CD14-positive monocyte (primary cell): ENCODE results near the gene RNF149. TPM values are rescaled to one million over a fixed set of nuclear protein-coding genes. Genes with fewer than 3 reads are reported as not detected.

ENCODE experiments used
- DNase-seq, 3 donors: peaks; one replicate each; pipeline ENCODE4 v3.0.0-alpha.2; 2011 to 2022
- H2AFZ ChIP-seq: 2 replicates; pipeline ENCODE4 v1.6.0; 2012; ENCODE audit warnings: mild to moderate bottlenecking, low read depth, low read length, inconsistent platforms; ENCODE audit not compliant: insufficient read depth, poor library complexity, severe bottlenecking
- H3K27ac ChIP-seq, 2 donors: 1 replicate in 1 of 2; 2 replicates in 1 of 2; pipeline ENCODE4 v1.5.1; 2012 to 2013; ENCODE audit warnings: low read length in 2 of 2, control low read depth in 1 of 2, inconsistent platforms in 1 of 2, low read depth in 1 of 2, mild to moderate bottlenecking in 1 of 2
- H3K27me3 ChIP-seq, 2 donors: one replicate each; pipeline versions ENCODE4 v1.6.0 to v1.6.1; 2011 to 2013; ENCODE audit warnings: low read length in 2 of 2; ENCODE audit not compliant: control insufficient read depth in 2 of 2, insufficient read depth in 2 of 2
- H3K36me3 ChIP-seq, 2 donors: replicated peaks in 1 of 2; 1 replicate in 1 of 2; 2 replicates in 1 of 2; pipeline versions ENCODE4 v1.5.1 to v1.6.1; 2012 to 2013; ENCODE audit warnings: low read length in 2 of 2, control low read depth in 1 of 2, inconsistent platforms in 1 of 2, mild to moderate bottlenecking in 1 of 2; ENCODE audit not compliant: insufficient read depth in 2 of 2, control insufficient read depth in 1 of 2
- H3K4me1 ChIP-seq, 2 donors: 1 replicate in 1 of 2; 2 replicates in 1 of 2; pipeline versions ENCODE4 v1.5.1 to v1.6.1; 2012 to 2013; ENCODE audit warnings: low read length in 2 of 2, control low read depth in 1 of 2, inconsistent platforms in 1 of 2, mild to moderate bottlenecking in 1 of 2, moderate library complexity in 1 of 2; ENCODE audit not compliant: insufficient read depth in 2 of 2, control insufficient read depth in 1 of 2
- H3K4me2 ChIP-seq: replicated peaks from 2 replicates; pipeline ENCODE3; 2012; ENCODE audit warnings: low read length, moderate library complexity, mild to moderate bottlenecking; ENCODE audit not compliant: poor library complexity, severe bottlenecking; ENCODE audit errors: extremely low read depth
- H3K4me3 ChIP-seq, 3 experiments: fragments of 200-600 bp in 1 of 3; sonication (generic) in 1 of 3; replicated peaks in 1 of 3; 1 replicate in 2 of 3; 2 replicates in 1 of 3; pipeline ENCODE4 v1.5.1; 2011 to 2013; ENCODE audit warnings: low read length in 3 of 3, mild to moderate bottlenecking in 3 of 3, control low read depth in 2 of 3, low read depth in 2 of 3, inconsistent platforms in 1 of 3, moderate library complexity in 1 of 3
- H3K79me2 ChIP-seq: 2 replicates; pipeline ENCODE4 v1.6.0; 2012; ENCODE audit warnings: mild to moderate bottlenecking, control low read depth, inconsistent platforms, low read length, moderate library complexity; ENCODE audit not compliant: insufficient read depth
- H3K9ac ChIP-seq: 2 replicates; pipeline ENCODE4 v1.6.0; 2017; ENCODE audit warnings: low read length, mild to moderate bottlenecking; ENCODE audit not compliant: insufficient read depth, poor library complexity, severe bottlenecking
- H3K9me3 ChIP-seq, 2 donors: replicated peaks in 1 of 2; 1 replicate in 1 of 2; 2 replicates in 1 of 2; pipeline versions ENCODE4 v1.5.1 to v1.6.1; 2012 to 2013; ENCODE audit warnings: low read length in 2 of 2, control low read depth in 1 of 2; ENCODE audit not compliant: control insufficient read depth in 1 of 2, insufficient read depth in 1 of 2
- H4K20me1 ChIP-seq: 2 replicates; pipeline ENCODE4 v1.6.0; 2012; ENCODE audit warnings: mild to moderate bottlenecking, low read length, control low read depth, moderate library complexity; ENCODE audit not compliant: insufficient read depth
- H3K27ac Mint-ChIP-seq, 7 donors: one replicate each; pipeline ENCODE4 v1.8.0; 2020; ENCODE audit warnings: mild to moderate bottlenecking in 7 of 7, mixed read lengths in 7 of 7, moderate library complexity in 6 of 7, inconsistent platforms in 2 of 7
- H3K27me3 Mint-ChIP-seq, 3 donors: one replicate each; pipeline ENCODE4 v1.8.0; 2021 to 2022; ENCODE audit warnings: low read depth in 3 of 3, mild to moderate bottlenecking in 3 of 3, mixed read lengths in 3 of 3, moderate library complexity in 3 of 3, inconsistent platforms in 1 of 3
- H3K36me3 Mint-ChIP-seq, 2 donors: one replicate each; pipeline ENCODE4 v1.8.0; 2020; ENCODE audit warnings: mixed read lengths in 2 of 2, inconsistent platforms in 1 of 2, mild to moderate bottlenecking in 1 of 2
- H3K4me1 Mint-ChIP-seq: one replicate; pipeline ENCODE4 v1.8.0; 2020; ENCODE audit warnings: mild to moderate bottlenecking, mixed read lengths
- H3K4me3 Mint-ChIP-seq, 2 donors: one replicate each; pipeline ENCODE4 v1.8.0; 2020; ENCODE audit warnings: mild to moderate bottlenecking in 2 of 2, mixed read lengths in 2 of 2, moderate library complexity in 1 of 2
- H3K9me3 Mint-ChIP-seq, 7 donors: one replicate each; pipeline ENCODE4 v1.8.0; 2020 to 2022; ENCODE audit warnings: mixed read lengths in 7 of 7, mild to moderate bottlenecking in 6 of 7, moderate library complexity in 6 of 7, inconsistent platforms in 2 of 7
- WGBS: methylation state at CpG from one replicate; pipeline ENCODE4 v1.1.5; 2013; ENCODE audit warnings: missing lambda C conversion rate; ENCODE audit not compliant: insufficient coverage; 5-methylcytosine and 5-hydroxymethylcytosine counted together
- intact Hi-C, 2 donors: fragments of 100-400 bp; cut with micrococcal nuclease; formaldehyde crosslinking; loops; one replicate each; pipeline versions ENCODE4 v1.15.0 to v1.15.1; 2023
- polyA plus RNA-seq, 3 donors: library from polyadenylated mRNA; depleted of rRNA in 1 of 3; unstranded in 2 of 3; stranded (reverse) in 1 of 3; fragments of 300-500 nt in 2 of 3; fragments of >200 nt in 1 of 3; fragmentation: Illumina TruSeq in 2 of 3; gene quantifications; 1 replicate in 2 of 3; 2 replicates in 1 of 3; pipeline ENCODE4 v1.2.3, GENCODE V29; 2012 to 2021
- TF ChIP-seq, protein P1 (sequence below): fragments of 200-600 bp; IDR thresholded peaks from one replicate; pipeline ENCODE4 v1.8.0; 2022; ENCODE audit warnings: antibody characterized with exemption, mild to moderate bottlenecking

RNF149 gene
- polyA plus RNA-seq, 3 donors = 112 to 148 (median 141) TPM

DNA sequence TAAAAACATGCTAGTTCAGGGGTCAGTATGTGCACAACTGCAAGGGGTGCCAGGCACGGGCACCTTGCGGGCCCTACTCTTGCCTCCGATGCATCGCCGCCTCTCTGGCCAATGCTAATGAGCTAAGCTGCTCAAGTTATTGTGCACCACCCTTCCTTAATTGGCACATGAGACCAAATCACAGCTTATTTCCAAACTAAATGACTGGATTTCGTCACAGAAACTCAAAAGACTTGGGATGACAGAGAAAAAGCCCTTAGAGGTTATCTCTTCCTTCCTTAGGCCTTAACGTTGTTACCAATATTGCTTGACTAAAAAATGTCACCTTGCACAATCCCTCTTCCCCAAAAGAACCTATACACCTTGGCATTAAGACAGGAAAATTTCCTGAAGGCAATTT lies 7.7 kb downstream of the RNF149 start:
- peaks cover 84% of the 10 kb centered on the region for H3K4me1 Mint-ChIP-seq
- H3K27ac ChIP-seq = peak overlapping the region in 1 of 2 donors; percentile 41
- H3K4me2 ChIP-seq = peak overlapping the region; percentile 60
- H3K36me3 Mint-ChIP-seq = peaks cover 59 to 84% of the 10 kb centered on the region in 2 donors
- H3K27me3 Mint-ChIP-seq = peaks cover 0 to 2% (median 0%) of the 10 kb centered on the region in 3 donors
- peaks cover 100% of the 10 kb centered on the region for H4K20me1 ChIP-seq
- peaks cover 40 to 92% of the 10 kb centered on the region in 2 donors for H3K36me3 ChIP-seq
- peak overlapping the region in 1 of 2 donors; percentile 49 for H3K4me3 Mint-ChIP-seq
- no peak overlapping the region for H2AFZ ChIP-seq
- peak in 1 of 3 donors; percentile 20 for DNase-seq
- peak overlapping the region; percentile 21 for H3K9ac ChIP-seq
- no peaks in the 10 kb centered on the region for H3K9me3 ChIP-seq
- H3K9me3 Mint-ChIP-seq = peaks cover 0 to 2% (median 0%) of the 10 kb centered on the region in 7 donors
- peak overlapping the region in 1 of 7 donors; percentile 65 for H3K27ac Mint-ChIP-seq
- intact Hi-C loops = no loop called here
- TF ChIP-seq, protein P1, sequence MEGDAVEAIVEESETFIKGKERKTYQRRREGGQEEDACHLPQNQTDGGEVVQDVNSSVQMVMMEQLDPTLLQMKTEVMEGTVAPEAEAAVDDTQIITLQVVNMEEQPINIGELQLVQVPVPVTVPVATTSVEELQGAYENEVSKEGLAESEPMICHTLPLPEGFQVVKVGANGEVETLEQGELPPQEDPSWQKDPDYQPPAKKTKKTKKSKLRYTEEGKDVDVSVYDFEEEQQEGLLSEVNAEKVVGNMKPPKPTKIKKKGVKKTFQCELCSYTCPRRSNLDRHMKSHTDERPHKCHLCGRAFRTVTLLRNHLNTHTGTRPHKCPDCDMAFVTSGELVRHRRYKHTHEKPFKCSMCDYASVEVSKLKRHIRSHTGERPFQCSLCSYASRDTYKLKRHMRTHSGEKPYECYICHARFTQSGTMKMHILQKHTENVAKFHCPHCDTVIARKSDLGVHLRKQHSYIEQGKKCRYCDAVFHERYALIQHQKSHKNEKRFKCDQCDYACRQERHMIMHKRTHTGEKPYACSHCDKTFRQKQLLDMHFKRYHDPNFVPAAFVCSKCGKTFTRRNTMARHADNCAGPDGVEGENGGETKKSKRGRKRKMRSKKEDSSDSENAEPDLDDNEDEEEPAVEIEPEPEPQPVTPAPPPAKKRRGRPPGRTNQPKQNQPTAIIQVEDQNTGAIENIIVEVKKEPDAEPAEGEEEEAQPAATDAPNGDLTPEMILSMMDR = no peak
- H3K4me1 ChIP-seq = peaks cover 54 to 74% of the 10 kb centered on the region in 2 donors
- H3K4me3 ChIP-seq = peak overlapping the region in 1 of 3 experiments; percentile 46
- H3K27me3 ChIP-seq = no peaks in the 10 kb centered on the region
- WGBS = 52% methylated on average over 7 of the region's 7 CpGs
- H3K79me2 ChIP-seq = peaks cover 100% of the 10 kb centered on the region

DNA sequence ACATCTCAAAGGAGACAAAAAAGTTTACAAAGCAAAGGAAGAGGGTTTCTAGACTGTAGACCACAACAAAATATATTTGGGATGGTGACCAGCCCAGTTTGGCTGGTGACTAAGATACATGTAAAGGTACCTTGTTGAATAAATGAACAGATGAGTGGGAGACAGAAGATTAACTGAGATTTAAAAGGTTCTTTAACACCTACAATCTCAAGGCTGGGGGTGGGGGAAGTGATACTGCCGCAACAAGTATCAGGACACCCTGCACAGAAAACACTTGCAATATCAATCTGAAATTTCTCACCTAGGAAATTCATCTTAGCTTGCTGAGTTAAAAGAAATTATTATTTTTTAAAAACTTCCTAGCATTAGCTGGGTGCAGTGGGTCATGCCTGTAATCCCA lies 8.3 kb downstream of the RNF149 start:
- no peak for DNase-seq
- no CpG with 5 or more reads among the region's 1 CpG for WGBS
- Mint-ChIP-seq H3K4me3 (peak overlapping the region in 1 of 2 donors; percentile 56), H3K27ac (peak overlapping the region in 2 of 7 donors; percentile 33 to 50), H3K4me1 (peaks cover 79% of the 10 kb centered on the region), H3K36me3 (peaks cover 54 to 83% of the 10 kb centered on the region in 2 donors), H3K9me3 (peaks cover 0 to 2% (median 0%) of the 10 kb centered on the region in 7 donors), H3K27me3 (peaks cover 0 to 2% (median 0%) of the 10 kb centered on the region in 3 donors)
- intact Hi-C loops = no loop called here
- Histone ChIP-seq H3K4me1 (peaks cover 47 to 69% of the 10 kb centered on the region in 2 donors), H3K9me3 (no peaks in the 10 kb centered on the region), H3K27me3 (no peaks in the 10 kb centered on the region), H2AFZ (no peak overlapping the region), H3K79me2 (peaks cover 100% of the 10 kb centered on the region), H3K27ac (peak overlapping the region in 1 of 2 donors; percentile 45), H4K20me1 (peaks cover 100% of the 10 kb centered on the region), H3K9ac (no peak overlapping the region), H3K4me3 (peak overlapping the region in 1 of 3 experiments; percentile 46), H3K36me3 (peaks cover 37 to 92% of the 10 kb centered on the region in 2 donors), H3K4me2 (peak overlapping the region; percentile 60)
- TF ChIP-seq, protein P1 = no peak
